ENCODE results near the gene SRI.
"Not testable (repeated sequence)": the region's sequence is repeated elsewhere in the genome, so short reads cannot be mapped to it uniquely, and the experiment has no call there.

The SRI gene

GRCh38 chr7:88219781-88220747, at the start of gene SRI:
SRI (minus strand) TSS chr7:88220038; CDS start chr7:88220026, 12 bp downstream.
- peak; percentile 87 for DNase-seq (ENCODE audit: low spot score)

- no peak for DNase-seq (ENCODE audit: low spot score)
These were observed 49.7 kb upstream of the SRI start for GRCh38 chr7:88269586-88269985.

- DNase-seq (ENCODE audit: low spot score): no peak
These were observed 49.0 kb upstream of the SRI start for GRCh38 chr7:88268858-88269257.

- no peak for DNase-seq (ENCODE audit: low spot score)
These were observed 48.2 kb upstream of the SRI start for GRCh38 chr7:88268051-88268450.

- DNase-seq (ENCODE audit: low spot score): no peak
These were observed 47.6 kb upstream of the SRI start for GRCh38 chr7:88267421-88267820.

GRCh38 chr7:88264987-88265386, 45.1 kb upstream of the SRI start:
- DNase-seq (ENCODE audit: low spot score): not testable (repeated sequence)

- no peak for DNase-seq (ENCODE audit: low spot score)
These were observed 42.7 kb upstream of the SRI start for GRCh38 chr7:88262562-88262961.

GRCh38 chr7:88260719-88261118, 40.9 kb upstream of the SRI start:
- DNase-seq (ENCODE audit: low spot score): no peak

- no peak for DNase-seq (ENCODE audit: low spot score)
These were observed 40.0 kb upstream of the SRI start for GRCh38 chr7:88259656-88260380.

GRCh38 chr7:88258296-88258695, 38.5 kb upstream of the SRI start:
- DNase-seq (ENCODE audit: low spot score): not testable (repeated sequence)

GRCh38 chr7:88256906-88257305, 37.1 kb upstream of the SRI start:
- no peak for DNase-seq (ENCODE audit: low spot score)

GRCh38 chr7:88254721-88255424, 35.0 kb upstream of the SRI start:
- DNase-seq (ENCODE audit: low spot score): no peak

GRCh38 chr7:88253640-88254039, 33.8 kb upstream of the SRI start:
- DNase-seq (ENCODE audit: low spot score): no peak

GRCh38 chr7:88244258-88244657, 24.4 kb upstream of the SRI start:
- DNase-seq (ENCODE audit: low spot score): no peak

- peak; percentile 44 for DNase-seq (ENCODE audit: low spot score)
These were observed 23.6 kb upstream of the SRI start for GRCh38 chr7:88243345-88243909.

- no peak for DNase-seq (ENCODE audit: low spot score)
These were observed 20.0 kb upstream of the SRI start for GRCh38 chr7:88239852-88240251.

GRCh38 chr7:88233828-88234227, 14.0 kb upstream of the SRI start:
- DNase-seq (ENCODE audit: low spot score): no peak

GRCh38 chr7:88230646-88231045, 10.8 kb upstream of the SRI start:
- DNase-seq (ENCODE audit: low spot score): no peak

- no peak for DNase-seq (ENCODE audit: low spot score)
These were observed 9.6 kb upstream of the SRI start for GRCh38 chr7:88229302-88229995.

- no peak for DNase-seq (ENCODE audit: low spot score)
These were observed 7.2 kb upstream of the SRI start for GRCh38 chr7:88226886-88227516.

GRCh38 chr7:88226201-88226600, 6.4 kb upstream of the SRI start:
- no peak for DNase-seq (ENCODE audit: low spot score)
